Hematopoietic multipotent progenitor cell treated with erythropoietin and hydrocortisone succinate and interleukin-3 and kit ligand, for 17 days (in vitro differentiated cells): Measurements from ENCODE around the gene ITGB6.
"Not testable (repeated sequence)": the region's sequence is repeated elsewhere in the genome, so short reads cannot be mapped to it uniquely, and the experiment has no call there.

Source experiments
- DNase-seq: peaks from one replicate; pipeline ENCODE4 v3.0.0-alpha.2; 2015; ENCODE audit warnings: low spot score

The ITGB6 gene

DNA sequence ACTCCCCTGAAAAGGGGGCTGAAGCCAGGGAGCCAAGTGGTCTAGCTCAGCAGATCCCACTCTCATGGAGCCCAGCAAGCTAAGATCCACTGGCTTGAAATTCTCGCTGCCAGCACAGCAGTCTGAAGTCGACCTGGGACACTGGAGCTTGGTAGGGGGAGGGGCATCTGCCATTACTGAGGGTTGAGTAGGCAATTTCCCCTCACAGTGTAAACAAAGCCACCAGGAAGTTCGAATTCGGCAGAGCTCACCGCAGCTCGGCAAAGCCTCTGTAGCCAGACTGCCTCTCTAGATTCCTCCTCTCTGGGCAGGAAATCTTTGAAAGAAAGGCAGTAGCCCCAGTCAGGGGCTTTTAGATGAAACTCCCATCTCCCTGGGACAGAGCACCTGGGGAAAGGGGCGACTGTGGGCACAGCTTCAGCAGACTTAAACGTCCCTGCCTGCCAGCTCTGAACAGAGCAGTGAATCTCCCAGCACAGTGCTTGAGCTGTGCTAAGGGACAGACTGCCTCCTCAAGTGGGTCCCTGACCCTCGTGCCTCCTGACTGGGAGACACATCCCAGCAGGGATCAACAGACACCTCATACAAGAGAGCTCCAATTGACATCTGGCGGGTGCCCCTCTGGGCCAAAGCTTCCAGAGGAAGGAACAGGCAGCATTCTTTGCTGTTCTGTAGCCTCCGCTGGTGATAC is 18.8 kb downstream of the ITGB6 start:
- not testable (repeated sequence) for DNase-seq

DNA sequence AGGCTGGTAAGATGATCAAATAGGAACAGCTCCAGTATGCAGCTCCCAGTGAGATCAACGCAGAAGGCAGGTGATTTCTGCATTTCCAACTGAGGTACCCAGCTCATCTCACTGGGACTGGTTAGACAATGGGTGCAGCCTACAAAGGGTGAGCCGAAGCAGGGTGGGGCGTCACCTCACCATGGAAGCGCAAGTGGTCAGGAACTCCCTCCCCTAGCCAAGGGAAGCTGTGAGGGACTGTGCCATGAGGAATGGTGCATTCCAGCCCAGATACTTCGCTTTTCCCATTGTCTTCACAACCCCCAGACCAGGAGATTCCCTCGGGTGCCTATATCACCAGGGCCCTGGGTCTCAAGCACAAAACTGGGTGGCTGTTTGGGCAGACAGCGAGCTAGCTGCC is 19.4 kb downstream of the ITGB6 start:
- not testable (repeated sequence) for DNase-seq

DNA sequence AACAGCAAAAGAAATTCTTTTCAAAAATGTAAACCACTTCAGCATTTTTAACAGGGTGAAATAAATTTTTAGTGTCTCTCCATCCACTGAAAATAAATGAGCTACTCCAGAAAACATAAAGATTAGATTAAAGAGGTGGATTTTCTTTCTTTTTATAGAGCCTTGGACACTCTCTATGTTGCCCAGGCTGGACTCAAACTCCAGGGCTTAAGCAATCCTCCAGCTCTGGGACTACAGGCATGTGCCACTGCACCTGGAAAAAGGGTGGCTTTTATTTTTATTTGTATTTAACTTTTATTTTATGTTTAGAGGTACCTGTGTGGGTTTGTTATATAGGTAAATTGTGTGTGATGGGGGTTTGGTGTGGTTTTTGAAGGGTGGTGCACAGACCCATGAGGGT is 19.9 kb downstream of the ITGB6 start:
- no peak for DNase-seq

- no peak for DNase-seq
Observed at GRCh38 chr2:160175169-160176134, 24.6 kb downstream of the ITGB6 start.

DNA sequence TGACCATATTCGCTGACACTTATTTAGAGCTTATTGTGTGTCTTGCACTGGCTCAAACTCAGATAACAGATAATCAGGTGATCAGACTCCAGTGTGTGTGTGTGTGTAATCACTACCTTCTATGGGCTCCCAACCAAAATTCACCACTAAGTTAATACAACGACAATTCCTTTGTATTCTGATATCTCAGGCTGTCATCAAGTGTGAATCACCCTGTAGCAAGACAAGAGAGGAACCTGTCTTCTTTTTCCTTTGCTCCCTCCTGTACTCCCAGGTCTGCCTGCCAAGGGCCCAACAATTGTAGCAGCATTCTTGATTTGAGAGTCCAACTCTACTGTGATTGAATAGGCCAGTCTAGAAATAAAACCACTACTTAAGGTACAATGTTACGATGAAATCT is 25.8 kb downstream of the ITGB6 start:
- DNase-seq: no peak

DNA sequence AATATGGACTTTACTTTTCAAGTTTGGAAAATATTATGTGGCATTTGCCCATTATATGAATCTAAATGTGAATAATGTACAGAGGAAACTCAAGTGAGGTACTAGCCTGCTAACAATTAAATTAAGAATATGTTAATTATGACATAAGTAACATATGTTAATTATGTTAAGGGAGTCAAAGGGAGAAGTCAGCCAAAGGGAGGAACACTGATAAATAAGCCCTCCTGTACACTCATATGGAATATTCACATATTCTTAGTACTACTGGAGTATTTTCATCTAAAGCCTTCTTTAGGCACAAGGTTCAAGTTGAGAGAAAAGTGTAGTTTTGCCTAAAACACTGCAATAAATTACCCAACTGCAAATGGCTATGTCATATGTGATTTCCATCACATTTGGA is 30.1 kb downstream of the ITGB6 start:
- no peak for DNase-seq

- DNase-seq: no peak
Observed at GRCh38 chr2:160169471-160169870, 30.6 kb downstream of the ITGB6 start.

GRCh38 chr2:160168878-160169277 is 31.2 kb downstream of the ITGB6 start:
- DNase-seq: no peak

GRCh38 chr2:160167089-160167740 is 32.9 kb downstream of the ITGB6 start:
- no peak for DNase-seq

DNA sequence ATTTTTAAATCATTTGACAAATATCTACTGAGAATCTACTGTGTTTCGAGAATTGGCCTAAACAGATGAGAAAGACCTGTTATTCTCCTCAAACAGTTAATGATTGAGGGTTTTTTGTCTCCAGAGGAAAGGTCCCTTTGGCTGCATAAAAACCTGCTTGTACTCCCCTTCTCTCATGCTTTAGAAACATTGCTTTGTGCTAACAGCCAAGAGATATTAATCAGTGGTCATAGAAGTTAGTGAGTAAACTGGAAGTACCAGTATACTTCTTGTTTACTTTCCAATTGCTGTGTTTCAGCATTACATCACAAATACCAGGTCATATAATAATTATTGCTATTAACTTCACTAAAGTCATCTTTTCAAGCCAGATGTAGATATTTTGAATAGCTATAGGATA is 34.1 kb downstream of the ITGB6 start:
- no peak for DNase-seq

DNA sequence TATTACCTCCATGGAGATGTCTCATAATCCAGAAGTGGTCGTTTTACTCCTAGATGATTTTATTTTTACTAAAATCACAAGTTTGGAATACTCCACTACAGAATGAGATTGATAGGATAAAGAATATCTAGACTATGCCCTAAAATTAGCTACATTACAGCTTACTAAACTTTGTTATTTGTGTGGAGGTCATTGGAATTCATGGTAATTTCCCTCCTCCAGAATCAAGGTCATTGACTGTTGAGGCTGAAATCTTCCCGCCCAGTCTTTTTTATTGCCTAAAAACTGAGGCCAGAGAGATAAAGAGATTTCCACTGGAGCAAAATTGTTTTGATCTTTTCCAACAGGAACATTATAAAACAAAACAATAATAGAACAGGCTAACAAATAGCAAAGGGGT is 35.0 kb downstream of the ITGB6 start:
- DNase-seq: no peak

- DNase-seq: no peak
Observed at GRCh38 chr2:160157861-160158829, 41.9 kb downstream of the ITGB6 start.

DNA sequence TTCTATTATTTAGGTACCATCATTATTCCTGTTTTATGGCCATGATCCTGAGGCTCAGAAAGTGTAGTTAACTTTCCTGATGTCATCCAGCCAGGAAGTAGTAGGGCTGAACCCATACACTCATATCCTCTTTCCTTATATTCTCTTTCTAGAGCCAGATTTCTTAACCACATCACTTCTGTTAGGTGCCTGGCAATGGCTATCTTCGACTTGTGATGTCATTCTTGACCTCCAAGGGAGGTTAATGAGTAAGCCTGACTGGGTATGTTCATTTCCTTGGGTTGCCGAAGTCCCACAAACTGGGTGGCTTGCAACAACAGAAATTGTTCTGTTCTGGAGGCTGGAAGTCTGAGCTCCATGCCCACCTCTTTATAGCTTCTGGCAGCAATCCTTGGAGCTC is 43.4 kb downstream of the ITGB6 start:
- DNase-seq: no peak

DNA sequence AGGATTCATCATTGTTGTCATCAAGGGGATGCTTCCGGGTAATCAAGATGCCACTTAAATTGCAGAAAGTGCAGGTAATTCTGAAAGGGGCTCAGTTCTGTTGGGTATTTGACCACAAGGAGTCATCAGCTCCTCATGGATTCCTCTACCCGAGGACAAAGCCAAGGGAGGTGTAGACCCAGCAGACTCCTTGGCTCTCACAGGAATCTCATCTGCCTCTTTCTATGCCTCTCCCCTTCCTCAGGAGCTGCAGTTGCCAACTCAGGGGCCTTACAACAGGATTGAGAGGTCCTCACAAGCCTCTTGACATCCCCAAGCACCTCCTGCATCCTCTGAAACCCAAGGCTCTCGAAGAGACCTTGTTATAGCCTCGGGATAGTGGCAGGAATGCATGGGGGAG is 44.0 kb downstream of the ITGB6 start:
- DNase-seq: no peak

- DNase-seq: not testable (repeated sequence)
Observed at GRCh38 chr2:160148419-160148818, 51.7 kb downstream of the ITGB6 start.

- no peak for DNase-seq
Observed at GRCh38 chr2:160145471-160145870, 54.6 kb downstream of the ITGB6 start.

GRCh38 chr2:160144280-160144990 is 55.6 kb downstream of the ITGB6 start:
- no peak for DNase-seq

DNA sequence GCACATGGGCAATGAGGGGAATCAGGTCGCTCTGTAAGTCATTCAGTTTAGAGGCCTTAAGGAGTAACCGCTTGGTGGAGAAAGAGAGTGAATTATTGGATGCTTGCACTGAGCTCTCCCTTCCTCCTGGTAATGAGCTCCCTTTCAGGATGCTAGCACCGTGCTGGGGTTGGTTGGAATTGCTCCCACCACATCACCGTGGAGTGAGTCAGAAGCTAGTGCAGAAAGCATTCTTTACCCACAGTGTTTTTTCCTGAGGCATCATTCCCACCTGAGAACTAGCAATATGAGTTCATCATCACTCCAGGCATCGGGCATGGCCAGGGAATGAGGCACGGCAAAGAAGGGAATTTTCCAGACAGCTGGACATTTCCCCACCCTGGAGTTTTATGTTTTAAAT is 57.6 kb downstream of the ITGB6 start:
- no peak for DNase-seq

GRCh38 chr2:160141912-160142311 is 58.2 kb downstream of the ITGB6 start:
- DNase-seq: no peak

- DNase-seq: no peak
Observed at GRCh38 chr2:160141419-160141818, 58.7 kb downstream of the ITGB6 start.

DNA sequence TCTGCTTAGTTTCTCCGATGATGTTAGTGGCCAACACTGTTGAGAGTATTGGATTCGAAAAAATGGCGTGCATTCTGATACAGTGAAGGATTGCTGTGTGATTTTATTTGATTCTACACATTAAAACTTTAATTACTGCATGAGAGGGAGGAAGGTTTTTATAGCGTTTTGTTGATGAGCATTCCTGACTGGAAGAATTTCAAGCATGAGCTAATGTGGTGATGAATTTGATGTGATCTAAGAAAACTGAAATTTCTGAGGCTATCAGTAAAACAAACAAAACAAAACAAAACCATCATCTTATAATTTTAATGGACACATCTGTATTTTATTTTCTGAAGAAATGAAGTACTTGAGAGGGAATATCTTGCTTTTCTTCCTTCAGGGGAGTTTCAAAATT is 59.6 kb downstream of the ITGB6 start:
- DNase-seq: no peak
